ENCODE data around the gene ZRANB2.

DNA sequence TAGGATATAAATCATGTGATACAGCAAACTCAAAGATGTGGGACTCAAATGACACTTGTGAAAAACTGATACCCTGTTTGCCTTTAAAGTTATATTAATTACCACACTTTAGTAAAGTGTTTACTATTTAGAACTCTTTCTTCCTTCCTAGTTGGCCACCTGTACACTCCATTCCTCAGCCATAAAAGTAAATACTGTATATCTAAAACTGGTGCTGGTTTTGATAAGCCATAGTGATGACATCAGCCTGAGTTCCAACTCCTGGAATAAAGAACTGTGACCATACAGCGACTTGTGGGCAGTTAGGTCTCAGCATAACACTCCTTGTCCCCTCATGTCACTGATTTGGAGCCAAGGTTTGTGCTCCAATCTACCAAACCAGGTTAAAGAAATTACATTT lies 36.0 kb downstream of the ZRANB2 start:
- TF ChIP-seq, protein P1, sequence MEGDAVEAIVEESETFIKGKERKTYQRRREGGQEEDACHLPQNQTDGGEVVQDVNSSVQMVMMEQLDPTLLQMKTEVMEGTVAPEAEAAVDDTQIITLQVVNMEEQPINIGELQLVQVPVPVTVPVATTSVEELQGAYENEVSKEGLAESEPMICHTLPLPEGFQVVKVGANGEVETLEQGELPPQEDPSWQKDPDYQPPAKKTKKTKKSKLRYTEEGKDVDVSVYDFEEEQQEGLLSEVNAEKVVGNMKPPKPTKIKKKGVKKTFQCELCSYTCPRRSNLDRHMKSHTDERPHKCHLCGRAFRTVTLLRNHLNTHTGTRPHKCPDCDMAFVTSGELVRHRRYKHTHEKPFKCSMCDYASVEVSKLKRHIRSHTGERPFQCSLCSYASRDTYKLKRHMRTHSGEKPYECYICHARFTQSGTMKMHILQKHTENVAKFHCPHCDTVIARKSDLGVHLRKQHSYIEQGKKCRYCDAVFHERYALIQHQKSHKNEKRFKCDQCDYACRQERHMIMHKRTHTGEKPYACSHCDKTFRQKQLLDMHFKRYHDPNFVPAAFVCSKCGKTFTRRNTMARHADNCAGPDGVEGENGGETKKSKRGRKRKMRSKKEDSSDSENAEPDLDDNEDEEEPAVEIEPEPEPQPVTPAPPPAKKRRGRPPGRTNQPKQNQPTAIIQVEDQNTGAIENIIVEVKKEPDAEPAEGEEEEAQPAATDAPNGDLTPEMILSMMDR (conservative IDR thresholded peaks at IDR 0.05; ENCODE audit: low read depth, low read length) = no peak
- no peak for TF ChIP-seq EZH2 (IDR thresholded peaks at IDR 0.05; ENCODE audit: borderline replicate concordance, low read depth, low read length, poor library complexity, severe bottlenecking)
